OCI-LY3 (cell line): ENCODE measurements around the gene KRTCAP2.

ENCODE experiments used
- H2AFZ ChIP-seq: fragments of 200-600, 300-600 bp; shearing (Covaris generic); 2 replicates; pipeline ENCODE4 v1.6.0; 2014; ENCODE audit warnings: antibody characterized with exemption, low read depth, low read length
- H3K27ac ChIP-seq: fragments of 200-600, 300-600 bp; sonication (generic); 2 replicates; pipeline ENCODE4 v1.5.1; 2014; ENCODE audit warnings: mild to moderate bottlenecking, low read length, moderate library complexity, mixed read lengths
- H3K27me3 ChIP-seq: fragments of 200-600, 300-600 bp; sonication (generic); 2 replicates; pipeline ENCODE4 v1.6.1; 2014; ENCODE audit warnings: low read depth, low read length, mixed read lengths
- H3K36me3 ChIP-seq: fragments of 200-600, 300-600 bp; sonication (generic); replicated peaks from 2 replicates; pipeline ENCODE3; 2014; ENCODE audit warnings: low read depth, low read length, mixed read lengths
- H3K4me1 ChIP-seq: fragments of 300-600, 200-600 bp; sonication (generic); 2 replicates; pipeline ENCODE4 v1.6.1; 2014; ENCODE audit warnings: low read length, mixed read lengths
- H3K4me2 ChIP-seq: fragments of 200-600, 300-600 bp; sonication (generic); 2 replicates; pipeline ENCODE4 v1.6.1; 2014; ENCODE audit warnings: low read length, mixed read lengths
- H3K4me3 ChIP-seq: fragments of 300-600, 200-600 bp; sonication (generic); 2 replicates; pipeline ENCODE4 v1.5.1; 2014; ENCODE audit warnings: antibody characterized with exemption, mild to moderate bottlenecking, low read length, moderate library complexity
- H3K79me2 ChIP-seq: fragments of 300-600, 200-600 bp; shearing (Covaris generic); 2 replicates; pipeline ENCODE4 v1.6.1; 2014; ENCODE audit warnings: mild to moderate bottlenecking, low read length, mixed read lengths
- H3K9ac ChIP-seq: fragments of 300-600, 200-600 bp; shearing (Covaris generic); 2 replicates; pipeline ENCODE4 v1.6.0; 2014; ENCODE audit warnings: mild to moderate bottlenecking, low read length, moderate library complexity
- H3K9me3 ChIP-seq: fragments of 200-600, 300-600 bp; shearing (Covaris generic); 2 replicates; pipeline ENCODE4 v1.6.1; 2014; ENCODE audit warnings: low read length, mixed read lengths; ENCODE audit not compliant: insufficient read depth
- H4K20me1 ChIP-seq: fragments of 200-600, 300-600 bp; sonication (generic); 2 replicates; pipeline ENCODE4 v1.6.1; 2016; ENCODE audit warnings: low read length, mixed read lengths; ENCODE audit not compliant: insufficient read depth
- EZH2phosphoT487 ChIP-seq: fragments of 200-600 bp; shearing (Covaris generic); IDR thresholded peaks from 2 replicates; pipeline ENCODE4 v1.6.1; 2018; ENCODE audit warnings: antibody characterized with exemption, mixed run types, low read depth
- TF ChIP-seq, protein P1 (sequence below): fragments of 200-600, 300-600 bp; sonication (generic); IDR thresholded peaks from 2 replicates; pipeline ENCODE4 v1.5.1; 2014; ENCODE audit warnings: antibody characterized with exemption, low read length, low read depth

KRTCAP2 gene

DNA sequence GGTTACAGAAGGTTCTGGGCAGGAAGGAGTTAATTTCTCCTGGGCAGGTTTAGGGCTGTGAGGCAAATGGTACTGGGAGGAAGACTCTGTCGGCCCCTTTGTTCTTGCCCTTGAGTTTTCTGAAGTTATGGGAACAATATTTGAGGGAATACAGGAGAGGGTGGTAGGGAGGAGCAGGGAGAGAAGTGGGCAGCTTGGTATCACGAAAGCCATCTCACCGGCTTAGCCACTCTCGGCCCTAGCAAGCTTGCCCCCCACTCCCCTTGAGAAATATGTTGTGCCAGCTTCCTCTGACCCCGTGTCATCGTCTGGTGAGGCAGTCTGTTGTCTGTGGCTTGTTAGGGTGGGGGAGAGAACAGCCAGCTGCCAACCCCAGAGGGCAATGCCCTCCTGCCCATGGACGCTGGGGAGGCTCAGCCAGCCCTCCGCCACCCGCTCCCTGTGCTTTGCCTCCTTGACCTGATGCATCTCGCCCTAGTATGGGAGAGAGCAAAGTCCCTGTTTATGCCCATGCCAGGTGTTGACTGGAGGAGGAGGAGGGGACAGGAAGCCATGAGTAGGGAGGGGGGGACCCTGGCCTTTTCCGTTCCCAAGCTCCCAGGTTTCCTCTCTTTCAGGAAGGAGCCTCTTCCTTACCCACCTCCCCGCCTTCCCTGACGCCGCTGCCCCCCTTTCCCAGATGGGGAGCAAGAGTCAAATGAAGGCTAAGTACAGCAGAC is 44.2 kb downstream of the KRTCAP2 start:
- Histone ChIP-seq H2AFZ (no peak overlapping the region), H3K27me3 (peaks cover 31% of the 10 kb centered on the region), H3K9ac (no peak overlapping the region), H3K9me3 (no peaks in the 10 kb centered on the region), H3K4me3 (no peak overlapping the region), H4K20me1 (no peaks in the 10 kb centered on the region), H3K27ac (no peak overlapping the region), H3K4me2 (no peak overlapping the region), H3K36me3 (no peaks in the 10 kb centered on the region), H3K4me1 (peaks cover 9% of the 10 kb centered on the region; the same call in 1 of the 2 replicates), H3K79me2 (no peaks in the 10 kb centered on the region)
- no peak for TF ChIP-seq EZH2phosphoT487
- TF ChIP-seq, protein P1, sequence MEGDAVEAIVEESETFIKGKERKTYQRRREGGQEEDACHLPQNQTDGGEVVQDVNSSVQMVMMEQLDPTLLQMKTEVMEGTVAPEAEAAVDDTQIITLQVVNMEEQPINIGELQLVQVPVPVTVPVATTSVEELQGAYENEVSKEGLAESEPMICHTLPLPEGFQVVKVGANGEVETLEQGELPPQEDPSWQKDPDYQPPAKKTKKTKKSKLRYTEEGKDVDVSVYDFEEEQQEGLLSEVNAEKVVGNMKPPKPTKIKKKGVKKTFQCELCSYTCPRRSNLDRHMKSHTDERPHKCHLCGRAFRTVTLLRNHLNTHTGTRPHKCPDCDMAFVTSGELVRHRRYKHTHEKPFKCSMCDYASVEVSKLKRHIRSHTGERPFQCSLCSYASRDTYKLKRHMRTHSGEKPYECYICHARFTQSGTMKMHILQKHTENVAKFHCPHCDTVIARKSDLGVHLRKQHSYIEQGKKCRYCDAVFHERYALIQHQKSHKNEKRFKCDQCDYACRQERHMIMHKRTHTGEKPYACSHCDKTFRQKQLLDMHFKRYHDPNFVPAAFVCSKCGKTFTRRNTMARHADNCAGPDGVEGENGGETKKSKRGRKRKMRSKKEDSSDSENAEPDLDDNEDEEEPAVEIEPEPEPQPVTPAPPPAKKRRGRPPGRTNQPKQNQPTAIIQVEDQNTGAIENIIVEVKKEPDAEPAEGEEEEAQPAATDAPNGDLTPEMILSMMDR, result no peak

DNA sequence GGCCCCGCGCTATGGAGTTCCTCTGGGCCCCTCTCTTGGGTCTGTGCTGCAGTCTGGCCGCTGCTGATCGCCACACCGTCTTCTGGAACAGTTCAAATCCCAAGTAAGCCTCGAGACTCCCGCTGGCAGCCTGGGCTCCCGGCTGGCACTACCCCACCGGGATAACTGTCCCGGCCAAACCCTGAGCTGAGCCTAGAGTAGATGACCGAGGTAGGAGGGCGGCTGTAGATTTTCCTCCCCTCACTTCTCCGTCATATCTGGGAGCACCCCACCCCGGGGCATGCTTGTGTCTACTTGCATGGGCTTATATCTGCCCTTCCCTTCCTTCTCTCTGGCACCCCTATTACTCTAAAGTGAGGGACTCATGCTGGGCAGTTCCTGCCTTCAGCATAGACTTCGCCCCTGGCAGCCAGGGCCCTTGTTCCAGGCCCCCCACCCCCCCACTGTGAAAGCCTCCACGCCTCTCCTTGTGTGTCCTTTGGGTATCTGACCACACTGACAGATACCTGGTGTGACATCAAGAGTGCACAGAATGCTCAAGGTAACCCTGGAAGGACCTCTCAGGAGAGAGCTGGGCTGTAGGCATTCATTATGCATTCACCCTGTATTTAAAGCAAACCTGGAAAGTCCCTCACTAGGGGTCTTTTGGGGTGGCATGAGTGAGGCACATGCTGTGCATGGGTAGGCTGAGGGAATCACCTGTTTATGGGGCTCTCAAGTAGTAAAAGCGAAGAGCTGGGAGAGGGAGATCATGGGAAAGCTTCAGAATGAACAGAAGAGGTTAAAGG is 44.9 kb downstream of the KRTCAP2 start:
- Histone ChIP-seq H3K27ac (no peak overlapping the region), H3K36me3 (no peaks in the 10 kb centered on the region), H3K79me2 (no peaks in the 10 kb centered on the region), H3K4me1 (peaks cover 9% of the 10 kb centered on the region; the same call in 1 of the 2 replicates), H3K4me3 (peak overlapping the region; percentile 62), H3K9ac (no peak overlapping the region), H3K27me3 (peaks cover 34% of the 10 kb centered on the region), H2AFZ (no peak overlapping the region), H3K4me2 (peak overlapping the region; percentile 56), H3K9me3 (no peaks in the 10 kb centered on the region), H4K20me1 (no peaks in the 10 kb centered on the region)
- TF ChIP-seq, protein P1, result no peak
- no peak for TF ChIP-seq EZH2phosphoT487

DNA sequence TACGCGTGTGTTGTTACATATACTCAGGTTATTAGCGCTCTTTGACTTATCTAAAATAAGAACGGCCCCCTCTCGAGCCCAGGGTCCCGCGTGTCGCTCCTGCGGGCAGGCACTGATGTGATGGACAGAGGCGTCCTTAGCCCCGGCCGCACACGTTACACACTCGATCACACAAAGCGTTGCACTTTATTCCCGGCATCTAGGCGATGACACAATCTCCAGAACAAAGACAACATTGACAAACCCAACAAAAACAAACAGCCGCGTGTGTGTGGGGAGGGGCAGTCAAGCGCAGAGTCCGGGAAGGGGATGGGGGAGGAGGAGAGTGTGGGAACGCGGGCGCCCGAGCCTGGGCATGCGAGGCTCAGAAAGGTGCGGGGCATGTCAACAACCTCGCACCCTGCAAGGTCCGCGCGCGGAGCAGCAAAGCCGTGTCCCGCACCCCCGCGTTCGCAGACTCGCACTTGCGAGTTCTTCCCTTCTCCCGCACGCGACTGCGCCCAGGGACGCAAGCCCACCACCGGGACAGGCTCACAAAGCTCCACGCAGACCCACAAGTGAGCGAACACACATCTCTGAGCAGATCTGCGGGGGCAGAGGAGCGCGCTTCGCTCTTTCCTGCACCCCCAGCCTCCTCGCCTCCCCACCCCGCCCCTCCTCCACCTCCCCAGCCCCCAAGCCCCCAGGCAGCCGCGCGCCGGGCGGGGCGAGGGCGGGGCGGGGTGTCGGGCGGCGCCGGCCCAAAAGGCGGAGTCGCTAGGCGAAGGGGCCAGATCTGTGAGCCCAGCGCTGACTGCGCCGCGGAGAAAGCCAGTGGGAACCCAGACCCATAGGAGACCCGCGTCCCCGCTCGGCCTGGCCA is 45.8 kb downstream of the KRTCAP2 start, which contains the start of gene EFNA1:
TSS of gene EFNA1 (plus strand) at position 772 of the 862 bp plus-strand sequence. CDS start 102 bp downstream, outside the sequence.
- H3K4me1 ChIP-seq, result peaks cover 9% of the 10 kb centered on the region; the same call in 1 of the 2 replicates

More for the DNA sequence above, 45.8 kb downstream of the KRTCAP2 start, which contains the start of gene EFNA1:
- Histone ChIP-seq H3K4me2 (peak within 1 kb of the TSS; percentile 56), H4K20me1 (no peaks in the 10 kb centered on the region), H3K27me3 (peaks cover 38% of the 10 kb centered on the region), H3K27ac (no peak within 1 kb of the TSS), H3K9ac (no peak within 1 kb of the TSS), H3K36me3 (no peaks in the 10 kb centered on the region), H3K4me3 (peak within 1 kb of the TSS; percentile 62), H3K79me2 (no peaks in the 10 kb centered on the region), H3K9me3 (no peaks in the 10 kb centered on the region), H2AFZ (no peak within 1 kb of the TSS)
- TF ChIP-seq, protein P1, result no peak
- no peak for TF ChIP-seq EZH2phosphoT487
